HCT116 (cell line): ENCODE data around the gene AP5Z1. TPM values are rescaled to one million over a fixed set of nuclear protein-coding genes. Genes with fewer than 3 reads are reported as not detected.

Experiments
- ATAC-seq: fragments of 200-7000 bp; cut with Tn5 transposase; 2 replicates; pipeline ENCODE4 v1.9.1; 2020; ENCODE audit warnings: mild to moderate bottlenecking, moderate library complexity
- BruUV-seq: library from RNA; stranded (reverse); fragments of 400-500 nt; replicated peaks from 2 replicates; lab custom pipeline; 2021; lab: Mats Ljungman, UMichigan
- CTCF ChIA-PET: fragments of 300-600 bp; sonication (Branson Sonifier 250); formaldehyde crosslinking; loops from one replicate; lab custom pipeline; 2021; ENCODE audit warnings: antibody characterized with exemption; lab: Charles Lee
- POLR2A ChIA-PET: fragments of 300-600, 350-600 bp; sonication (Branson Sonifier 250); formaldehyde crosslinking; loops from one replicate; lab custom pipeline; 2021; ENCODE audit warnings: antibody characterized with exemption; lab: Charles Lee
- RAD21 ChIA-PET, 2 experiments: fragments of 300-600 bp; sonication (Branson Sonifier 250); formaldehyde crosslinking; loops; one replicate each; lab custom pipeline; 2023; ENCODE audit warnings: low total read pairs in 2 of 2; ENCODE audit not compliant: uncharacterized antibody in 2 of 2, unreplicated experiment in 2 of 2, low non-redundant PET in 1 of 2; lab: Charles Lee
- DNase-seq: peaks from one replicate; pipeline ENCODE4 v3.0.0-alpha.2; 2010; ENCODE audit warnings: low read depth, low spot score
- H2AFZ ChIP-seq: fragments of 200-600 bp; shearing (Covaris generic), sonication (generic); 2 replicates; pipeline ENCODE4 v1.6.1; 2017; ENCODE audit warnings: low read depth, mixed run types, mixed read lengths, antibody characterized with exemption, low read length; ENCODE audit not compliant: poor library complexity, severe bottlenecking
- H3K27ac ChIP-seq: 2 replicates; pipeline ENCODE4 v1.5.1; 2012; ENCODE audit warnings: low read depth, low read length
- H3K27me3 ChIP-seq: fragments of 200-600 bp; sonication (generic); 2 replicates; pipeline ENCODE4 v1.6.1; 2016; ENCODE audit warnings: mixed run types, low read length, mixed read lengths; ENCODE audit not compliant: insufficient read depth
- H3K36me3 ChIP-seq, 2 experiments: fragments of 200-500 bp in 1 of 2; fragments of 200-600 bp in 1 of 2; sonication (Bioruptor generic) in 1 of 2; sonication (generic) in 1 of 2; 2 replicates each; pipeline versions ENCODE4 v1.5.1 to v1.6.1; 2014 to 2016; ENCODE audit warnings: low read length in 2 of 2, inconsistent platforms in 1 of 2, mixed read lengths in 1 of 2, mixed run types in 1 of 2; ENCODE audit not compliant: insufficient read depth in 2 of 2, control insufficient read depth in 1 of 2
- H3K4me1 ChIP-seq, 2 experiments: fragments of 200-600 bp in 1 of 2; sonication (generic) in 1 of 2; 2 replicates each; pipeline versions ENCODE4 v1.5.1 to v1.6.1; 2012 to 2017; ENCODE audit warnings: low read length in 2 of 2, inconsistent platforms in 1 of 2, mild to moderate bottlenecking in 1 of 2, mixed read lengths in 1 of 2, mixed run types in 1 of 2, moderate library complexity in 1 of 2; ENCODE audit not compliant: insufficient read depth in 2 of 2, control insufficient read depth in 1 of 2
- H3K4me2 ChIP-seq: fragments of 200-600 bp; sonication (generic); 2 replicates; pipeline ENCODE4 v1.6.1; 2017; ENCODE audit warnings: mixed run types, low read length, mixed read lengths
- H3K4me3 ChIP-seq, 2 experiments: fragments of 200-600 bp in 1 of 2; sonication (generic) in 1 of 2; replicated peaks in 1 of 2; 2 replicates each; pipeline ENCODE4 v1.5.1; 2011 to 2016; ENCODE audit warnings: low read length in 2 of 2, control low read depth in 1 of 2, low read depth in 1 of 2, mild to moderate bottlenecking in 1 of 2, mixed read lengths in 1 of 2, mixed run types in 1 of 2
- H3K79me2 ChIP-seq: fragments of 200-600 bp; sonication (generic); 2 replicates; pipeline ENCODE4 v1.6.1; 2017; ENCODE audit warnings: mild to moderate bottlenecking, mixed run types, low read length, moderate library complexity, mixed read lengths; ENCODE audit not compliant: insufficient read depth
- H3K9ac ChIP-seq: fragments of 200-600 bp; sonication (generic); 2 replicates; pipeline ENCODE4 v1.6.1; 2016; ENCODE audit warnings: low read length, mixed read lengths
- H3K9me2 ChIP-seq: fragments of 200-600 bp; sonication (generic), shearing (Covaris generic); 2 replicates; pipeline ENCODE4 v1.6.1; 2017; ENCODE audit warnings: mixed run types, mild to moderate bottlenecking, moderate library complexity; ENCODE audit not compliant: insufficient read depth
- H3K9me3 ChIP-seq, 2 experiments: fragments of 200-500 bp in 1 of 2; fragments of 200-600 bp in 1 of 2; sonication (Bioruptor generic) in 1 of 2; sonication (generic) in 1 of 2; 2 replicates each; pipeline ENCODE4 v1.6.1; 2014 to 2017; ENCODE audit warnings: low read length in 2 of 2, mixed read lengths in 2 of 2, inconsistent platforms in 1 of 2, low read depth in 1 of 2, mild to moderate bottlenecking in 1 of 2, mixed run types in 1 of 2, moderate library complexity in 1 of 2; ENCODE audit not compliant: control insufficient read depth in 1 of 2, insufficient read depth in 1 of 2
- H4K20me1 ChIP-seq: fragments of 200-600 bp; sonication (generic), shearing (Covaris generic); 2 replicates; pipeline ENCODE4 v1.6.1; 2017; ENCODE audit warnings: mixed run types, mild to moderate bottlenecking, moderate library complexity; ENCODE audit not compliant: insufficient read depth
- CBX3 ChIP-seq: IDR thresholded peaks from 2 replicates; pipeline ENCODE4 v1.6.1; 2012; ENCODE audit warnings: low read depth
- EGR1 ChIP-seq: IDR thresholded peaks from 2 replicates; pipeline ENCODE4 v1.6.1; 2012; ENCODE audit warnings: low read depth
- EZH2phosphoT487 ChIP-seq: fragments of 200-600 bp; IDR thresholded peaks from 2 replicates; pipeline ENCODE4 v1.6.1; 2018; ENCODE audit warnings: antibody characterized with exemption, borderline replicate concordance
- RAD21 ChIP-seq: IDR thresholded peaks from 2 replicates; pipeline ENCODE4 v1.6.1; 2012; ENCODE audit warnings: low read depth, mild to moderate bottlenecking
- SIN3A ChIP-seq: IDR thresholded peaks from 2 replicates; pipeline ENCODE4 v1.6.1; 2012; ENCODE audit warnings: low read depth
- TCF7L2 ChIP-seq: IDR thresholded peaks from 2 replicates; pipeline ENCODE4 v1.7.0; 2011; ENCODE audit warnings: borderline replicate concordance, inconsistent platforms; ENCODE audit not compliant: insufficient read depth, insufficient read length; ENCODE audit errors: extremely low read depth
- YY1 ChIP-seq: IDR thresholded peaks from 2 replicates; pipeline ENCODE4 v1.6.1; 2011; ENCODE audit warnings: low read length, low read depth, moderate library complexity, mild to moderate bottlenecking; ENCODE audit not compliant: insufficient replicate concordance; ENCODE audit errors: extremely low read depth
- ZNF274 ChIP-seq: fragments of 200-500 bp; sonication (Bioruptor generic); IDR thresholded peaks from 2 replicates; pipeline ENCODE4 v1.6.1; 2014; ENCODE audit warnings: mild to moderate bottlenecking, low read depth, low read length, inconsistent platforms
- intact Hi-C: fragments of 100-400 bp; cut with micrococcal nuclease; formaldehyde crosslinking; loops from 2 replicates; pipeline ENCODE4 v1.10.0; 2022
- total RNA-seq: library from RNA; stranded (reverse); gene quantifications from one replicate; pipeline ENCODE4 v1.2.1, GENCODE V29; 2021; ENCODE audit not compliant: unreplicated experiment
- TF ChIP-seq, protein P1 (sequence below): IDR thresholded peaks from 2 replicates; pipeline ENCODE4 v1.6.1; 2012
- TF ChIP-seq, protein P2 (sequence below), 3 experiments: fragments of 200-600 bp in 1 of 3; sonication (generic) in 1 of 3; IDR thresholded peaks in 2 of 3; conservative IDR thresholded peaks in 1 of 3; 2 replicates each; pipeline ENCODE4 v1.5.1; 2012 to 2017; ENCODE audit warnings: low read depth in 2 of 3, low read length in 2 of 3, antibody characterized with exemption in 1 of 3, borderline replicate concordance in 1 of 3, control low read depth in 1 of 3, mild to moderate bottlenecking in 1 of 3, mixed read lengths in 1 of 3, mixed run types in 1 of 3, moderate library complexity in 1 of 3; ENCODE audit not compliant: insufficient read depth in 1 of 3
- TF ChIP-seq, protein P3 (sequence below): IDR thresholded peaks from 2 replicates; pipeline ENCODE4 v1.6.1; 2012; ENCODE audit warnings: low read depth

The AP5Z1 gene
- total RNA-seq, 1 experiment from 2014 or later: 23.2 TPM

DNA sequence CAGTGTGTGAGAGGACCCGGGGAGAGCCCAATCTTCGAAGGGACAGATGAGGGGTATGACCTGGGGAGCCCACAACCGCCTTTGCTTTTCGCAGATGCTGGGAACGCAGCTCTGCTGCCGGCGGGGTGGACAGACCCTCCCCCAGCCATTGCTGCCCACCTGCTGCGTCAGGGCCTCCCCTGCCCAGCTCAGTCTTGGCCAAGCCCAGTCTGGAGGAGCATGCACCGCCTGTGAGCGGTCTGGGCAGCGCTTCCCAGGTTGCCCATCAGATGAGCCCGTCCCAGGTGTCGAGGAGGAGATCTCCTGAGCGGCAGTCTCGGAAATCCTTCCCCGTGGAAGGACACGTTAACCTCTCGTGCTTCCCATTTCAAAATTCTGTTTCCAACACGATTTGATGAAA, 17.3 kb upstream of the AP5Z1 start:
- DNase-seq (no peak), ATAC-seq (no peak)
- ChIA-PET RAD21 (no interaction called here), CTCF (no interaction called here), POLR2A (interaction anchor here (0.7 kb wide), 1 partner anchor 127 kb away, joined by 3 read pairs; no protein-coding TSS in a partner anchor)
- Histone ChIP-seq H3K36me3 (peaks cover 41 to 48% of the 10 kb centered on the region in 2 experiments), H3K9ac (no peak overlapping the region), H3K79me2 (peaks cover 8% of the 10 kb centered on the region; the same call in 1 of the 2 replicates), H3K27ac (no peak overlapping the region), H3K4me3 (no peak overlapping the region), H3K9me2 (no peaks in the 10 kb centered on the region), H3K9me3 (no peaks in the 10 kb centered on the region), H3K4me1 (peaks cover 0 to 9% of the 10 kb centered on the region in 2 experiments; a peak in 1 of 4 replicates), H3K4me2 (no peak overlapping the region), H3K27me3 (no peaks in the 10 kb centered on the region), H2AFZ (no peak overlapping the region), H4K20me1 (no peaks in the 10 kb centered on the region)
- TF ChIP-seq EGR1: no peak
- TF ChIP-seq, protein P1, sequence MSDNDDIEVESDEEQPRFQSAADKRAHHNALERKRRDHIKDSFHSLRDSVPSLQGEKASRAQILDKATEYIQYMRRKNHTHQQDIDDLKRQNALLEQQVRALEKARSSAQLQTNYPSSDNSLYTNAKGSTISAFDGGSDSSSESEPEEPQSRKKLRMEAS: no peak
- no peak for TF ChIP-seq TCF7L2
- no peak for TF ChIP-seq ZNF274
- BruUV-seq: no TSS peak
- intact Hi-C loops: no loop called here

DNA sequence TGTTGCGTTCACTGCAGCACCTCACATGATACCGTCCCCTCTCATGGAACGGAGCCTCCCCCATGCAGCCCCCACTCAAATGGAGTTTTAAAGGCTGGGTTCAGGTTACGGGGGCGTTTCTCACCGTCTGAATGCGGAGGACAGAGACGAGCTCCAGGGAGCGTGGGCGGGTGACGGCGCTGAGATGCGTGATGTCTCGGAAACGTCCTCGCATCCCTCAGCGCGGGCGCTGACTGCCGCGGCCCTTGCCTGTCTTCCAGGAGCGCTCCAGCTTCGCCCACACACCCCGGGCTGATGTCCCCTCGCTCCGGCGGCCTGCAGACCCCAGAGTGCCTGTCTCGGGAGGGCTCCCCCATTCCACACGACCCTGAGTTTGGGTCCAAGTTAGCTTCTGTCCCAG, 16.6 kb upstream of the AP5Z1 start:
- Histone ChIP-seq H3K9me2 (no peaks in the 10 kb centered on the region), H3K4me3 (no peak overlapping the region), H3K36me3 (peaks cover 45 to 54% of the 10 kb centered on the region in 2 experiments), H3K9ac (no peak overlapping the region), H3K79me2 (peaks cover 5% of the 10 kb centered on the region; the same call in 1 of the 2 replicates), H3K27me3 (no peaks in the 10 kb centered on the region), H3K9me3 (no peaks in the 10 kb centered on the region), H3K4me2 (no peak overlapping the region), H4K20me1 (no peaks in the 10 kb centered on the region), H2AFZ (no peak overlapping the region), H3K27ac (no peak overlapping the region), H3K4me1 (peaks cover 0 to 3% of the 10 kb centered on the region in 2 experiments; a peak in 1 of 4 replicates)
- intact Hi-C loops: no loop called here
- ATAC-seq (no peak), DNase-seq (no peak)
- TF ChIP-seq RAD21: no peak
- TF ChIP-seq EZH2phosphoT487: no peak
- TF ChIP-seq, protein P2, sequence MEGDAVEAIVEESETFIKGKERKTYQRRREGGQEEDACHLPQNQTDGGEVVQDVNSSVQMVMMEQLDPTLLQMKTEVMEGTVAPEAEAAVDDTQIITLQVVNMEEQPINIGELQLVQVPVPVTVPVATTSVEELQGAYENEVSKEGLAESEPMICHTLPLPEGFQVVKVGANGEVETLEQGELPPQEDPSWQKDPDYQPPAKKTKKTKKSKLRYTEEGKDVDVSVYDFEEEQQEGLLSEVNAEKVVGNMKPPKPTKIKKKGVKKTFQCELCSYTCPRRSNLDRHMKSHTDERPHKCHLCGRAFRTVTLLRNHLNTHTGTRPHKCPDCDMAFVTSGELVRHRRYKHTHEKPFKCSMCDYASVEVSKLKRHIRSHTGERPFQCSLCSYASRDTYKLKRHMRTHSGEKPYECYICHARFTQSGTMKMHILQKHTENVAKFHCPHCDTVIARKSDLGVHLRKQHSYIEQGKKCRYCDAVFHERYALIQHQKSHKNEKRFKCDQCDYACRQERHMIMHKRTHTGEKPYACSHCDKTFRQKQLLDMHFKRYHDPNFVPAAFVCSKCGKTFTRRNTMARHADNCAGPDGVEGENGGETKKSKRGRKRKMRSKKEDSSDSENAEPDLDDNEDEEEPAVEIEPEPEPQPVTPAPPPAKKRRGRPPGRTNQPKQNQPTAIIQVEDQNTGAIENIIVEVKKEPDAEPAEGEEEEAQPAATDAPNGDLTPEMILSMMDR (IDR thresholded peaks at IDR 0.05 in 2 of 3, conservative IDR thresholded peaks at IDR 0.05 in 1 of 3; ENCODE audit: borderline replicate concordance in 1 of 3, insufficient read depth in 1 of 3, low read depth in 2 of 3, low read length in 2 of 3): no peak
- no peak for TF ChIP-seq SIN3A
- TF ChIP-seq YY1: no peak
- TF ChIP-seq, protein P3, sequence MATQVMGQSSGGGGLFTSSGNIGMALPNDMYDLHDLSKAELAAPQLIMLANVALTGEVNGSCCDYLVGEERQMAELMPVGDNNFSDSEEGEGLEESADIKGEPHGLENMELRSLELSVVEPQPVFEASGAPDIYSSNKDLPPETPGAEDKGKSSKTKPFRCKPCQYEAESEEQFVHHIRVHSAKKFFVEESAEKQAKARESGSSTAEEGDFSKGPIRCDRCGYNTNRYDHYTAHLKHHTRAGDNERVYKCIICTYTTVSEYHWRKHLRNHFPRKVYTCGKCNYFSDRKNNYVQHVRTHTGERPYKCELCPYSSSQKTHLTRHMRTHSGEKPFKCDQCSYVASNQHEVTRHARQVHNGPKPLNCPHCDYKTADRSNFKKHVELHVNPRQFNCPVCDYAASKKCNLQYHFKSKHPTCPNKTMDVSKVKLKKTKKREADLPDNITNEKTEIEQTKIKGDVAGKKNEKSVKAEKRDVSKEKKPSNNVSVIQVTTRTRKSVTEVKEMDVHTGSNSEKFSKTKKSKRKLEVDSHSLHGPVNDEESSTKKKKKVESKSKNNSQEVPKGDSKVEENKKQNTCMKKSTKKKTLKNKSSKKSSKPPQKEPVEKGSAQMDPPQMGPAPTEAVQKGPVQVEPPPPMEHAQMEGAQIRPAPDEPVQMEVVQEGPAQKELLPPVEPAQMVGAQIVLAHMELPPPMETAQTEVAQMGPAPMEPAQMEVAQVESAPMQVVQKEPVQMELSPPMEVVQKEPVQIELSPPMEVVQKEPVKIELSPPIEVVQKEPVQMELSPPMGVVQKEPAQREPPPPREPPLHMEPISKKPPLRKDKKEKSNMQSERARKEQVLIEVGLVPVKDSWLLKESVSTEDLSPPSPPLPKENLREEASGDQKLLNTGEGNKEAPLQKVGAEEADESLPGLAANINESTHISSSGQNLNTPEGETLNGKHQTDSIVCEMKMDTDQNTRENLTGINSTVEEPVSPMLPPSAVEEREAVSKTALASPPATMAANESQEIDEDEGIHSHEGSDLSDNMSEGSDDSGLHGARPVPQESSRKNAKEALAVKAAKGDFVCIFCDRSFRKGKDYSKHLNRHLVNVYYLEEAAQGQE: no peak
- no peak for TF ChIP-seq CBX3
- ChIA-PET RAD21 (interaction anchor here in 1 of 2 experiments (0.6 kb wide), 1 partner anchor 394 kb away, joined by 7 read pairs; no protein-coding TSS in a partner anchor), POLR2A (no interaction called here), CTCF (no interaction called here)
- BruUV-seq: no TSS peak
